HEK293T (cell line): ENCODE measurements around the gene NUDT11.
"Not testable (repeated sequence)": the region's sequence is repeated elsewhere in the genome, so short reads cannot be mapped to it uniquely, and the experiment has no call there.

ENCODE experiments used
- BHLHE40 ChIP-seq: fragments of 450-650 bp; IDR thresholded peaks from 2 replicates; pipeline ENCODE4 v1.6.1; 2016; ENCODE audit warnings: mild to moderate bottlenecking, moderate library complexity, borderline replicate concordance
- FOXA1 ChIP-seq: fragments of 450-650 bp; IDR thresholded peaks from 2 replicates; pipeline ENCODE4 v1.6.1; 2016; ENCODE audit warnings: mild to moderate bottlenecking
- FOXK2 ChIP-seq: fragments of 450-650 bp; IDR thresholded peaks from 2 replicates; pipeline ENCODE4 v1.6.1; 2016; ENCODE audit warnings: mild to moderate bottlenecking
- HDGF ChIP-seq: fragments of 450-650 bp; IDR thresholded peaks from 2 replicates; pipeline ENCODE4 v1.6.1; 2017; ENCODE audit warnings: antibody characterized with exemption, borderline replicate concordance
- SP1 ChIP-seq: fragments of 450-650 bp; IDR thresholded peaks from 2 replicates; pipeline ENCODE4 v1.6.1; 2017

GRCh38 chrX:51519131-51519530 is 22.7 kb upstream of the NUDT11 start:
- TF ChIP-seq FOXK2, SP1, HDGF, BHLHE40, FOXA1: not testable (repeated sequence)
